A673 (cell line): ENCODE measurements around the gene RHBG. TPM values are rescaled to one million over a fixed set of nuclear protein-coding genes. Genes with fewer than 3 reads are reported as not detected.

Experiments
- BruUV-seq: library from RNA; stranded (reverse); fragments of 400-500 nt; replicated peaks from 2 replicates; lab custom pipeline; 2021; lab: Mats Ljungman, UMichigan
- CTCF ChIA-PET: fragments of 300-600 bp; sonication (Branson Sonifier 250); formaldehyde crosslinking; loops from one replicate; lab custom pipeline; 2022; ENCODE audit warnings: antibody characterized with exemption; lab: Charles Lee
- POLR2A ChIA-PET: fragments of 300-600 bp; sonication (Branson Sonifier 250); formaldehyde crosslinking; loops from one replicate; lab custom pipeline; 2022; ENCODE audit warnings: antibody characterized with exemption; ENCODE audit not compliant: low non-redundant PET; lab: Charles Lee
- DNase-seq: peaks from one replicate; pipeline ENCODE4 v3.0.0-alpha.2; 2015; ENCODE audit warnings: low spot score
- H3K27ac ChIP-seq: fragments of 200-600 bp; sonication (generic); 2 replicates; pipeline ENCODE4 v1.5.1; 2016; ENCODE audit warnings: mixed run types, low read depth, mild to moderate bottlenecking, mixed read lengths, antibody characterized with exemption, low read length; ENCODE audit not compliant: poor library complexity, severe bottlenecking
- H3K27me3 ChIP-seq: fragments of 200-600 bp; sonication (generic); replicated peaks from 2 replicates; pipeline ENCODE4 v1.6.1; 2017; ENCODE audit warnings: mixed run types, low read depth, mild to moderate bottlenecking, mixed read lengths, antibody characterized with exemption, low read length; ENCODE audit not compliant: insufficient read depth, poor library complexity
- H3K36me3 ChIP-seq: fragments of 200-600 bp; sonication (generic); 2 replicates; pipeline ENCODE4 v1.6.1; 2016; ENCODE audit warnings: mixed run types, mild to moderate bottlenecking, mixed read lengths, antibody characterized with exemption, low read length; ENCODE audit not compliant: insufficient read depth, poor library complexity, severe bottlenecking
- H3K4me1 ChIP-seq: fragments of 200-600 bp; sonication (generic); 2 replicates; pipeline ENCODE4 v1.6.1; 2017; ENCODE audit warnings: mixed run types, mild to moderate bottlenecking, mixed read lengths, antibody characterized with exemption, low read length; ENCODE audit not compliant: insufficient read depth, poor library complexity, severe bottlenecking
- H3K4me3 ChIP-seq: fragments of 200-600 bp; sonication (generic); 2 replicates; pipeline ENCODE4 v1.5.1; 2016; ENCODE audit warnings: low read depth, mixed run types, mild to moderate bottlenecking, mixed read lengths, low read length; ENCODE audit not compliant: poor library complexity, severe bottlenecking
- H3K9me3 ChIP-seq: fragments of 200-600 bp; sonication (generic); 2 replicates; pipeline ENCODE4 v1.6.1; 2016; ENCODE audit warnings: mixed run types, low read depth, mild to moderate bottlenecking, mixed read lengths, antibody characterized with exemption, low read length; ENCODE audit not compliant: poor library complexity, severe bottlenecking
- EZH2 ChIP-seq: fragments of 200-600 bp; sonication (generic); IDR thresholded peaks from 2 replicates; pipeline ENCODE4 v1.6.1; 2017; ENCODE audit warnings: borderline replicate concordance, low read depth, mild to moderate bottlenecking, mixed read lengths, antibody characterized with exemption, low read length; ENCODE audit not compliant: poor library complexity, severe bottlenecking
- intact Hi-C: fragments of 100-400 bp; cut with micrococcal nuclease; formaldehyde crosslinking; loops from one replicate; pipeline ENCODE4 v1.10.0; 2022; ENCODE audit not compliant: unreplicated experiment
- total RNA-seq: library from RNA; stranded (reverse); gene quantifications from 2 replicates; pipeline ENCODE4 v1.2.3, GENCODE V29; 2021
- TF ChIP-seq, protein P1 (sequence below): fragments of 300-800, 200-600 bp; sonication (generic); conservative IDR thresholded peaks from 2 replicates; pipeline ENCODE4 v1.5.1; 2017; ENCODE audit warnings: low read depth, mild to moderate bottlenecking, antibody characterized with exemption, low read length, moderate library complexity, mixed read lengths

RHBG gene
- total RNA-seq, 1 experiment from 2014 or later, result not detected

GRCh38 chr1:156386949-156387869, 18.2 kb downstream of the RHBG start:
- BruUV-seq, result no TSS peak
- POLR2A ChIA-PET, result no interaction called here
- H3K9me3 ChIP-seq, result no peaks in the 10 kb centered on the region

GRCh38 chr1:156387870-156388173, 18.8 kb downstream of the RHBG start:
- no peaks in the 10 kb centered on the region for H3K9me3 ChIP-seq
- TF ChIP-seq EZH2, result no peak
- TF ChIP-seq, protein P1, sequence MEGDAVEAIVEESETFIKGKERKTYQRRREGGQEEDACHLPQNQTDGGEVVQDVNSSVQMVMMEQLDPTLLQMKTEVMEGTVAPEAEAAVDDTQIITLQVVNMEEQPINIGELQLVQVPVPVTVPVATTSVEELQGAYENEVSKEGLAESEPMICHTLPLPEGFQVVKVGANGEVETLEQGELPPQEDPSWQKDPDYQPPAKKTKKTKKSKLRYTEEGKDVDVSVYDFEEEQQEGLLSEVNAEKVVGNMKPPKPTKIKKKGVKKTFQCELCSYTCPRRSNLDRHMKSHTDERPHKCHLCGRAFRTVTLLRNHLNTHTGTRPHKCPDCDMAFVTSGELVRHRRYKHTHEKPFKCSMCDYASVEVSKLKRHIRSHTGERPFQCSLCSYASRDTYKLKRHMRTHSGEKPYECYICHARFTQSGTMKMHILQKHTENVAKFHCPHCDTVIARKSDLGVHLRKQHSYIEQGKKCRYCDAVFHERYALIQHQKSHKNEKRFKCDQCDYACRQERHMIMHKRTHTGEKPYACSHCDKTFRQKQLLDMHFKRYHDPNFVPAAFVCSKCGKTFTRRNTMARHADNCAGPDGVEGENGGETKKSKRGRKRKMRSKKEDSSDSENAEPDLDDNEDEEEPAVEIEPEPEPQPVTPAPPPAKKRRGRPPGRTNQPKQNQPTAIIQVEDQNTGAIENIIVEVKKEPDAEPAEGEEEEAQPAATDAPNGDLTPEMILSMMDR, result no peak
- POLR2A ChIA-PET, result no interaction called here
- H3K27me3 ChIP-seq, result peaks cover 14% of the 10 kb centered on the region
- no peak overlapping the region for H3K27ac ChIP-seq
- no peak for DNase-seq
- intact Hi-C loops, result no loop called here
- CTCF ChIA-PET, result interaction anchor here (3.8 kb wide), 1 partner anchor 58 kb away, joined by 98 read pairs; no protein-coding TSS in a partner anchor
- no TSS peak for BruUV-seq
- no peak overlapping the region for H3K4me3 ChIP-seq
- H3K36me3 ChIP-seq, result no peaks in the 10 kb centered on the region
- H3K4me1 ChIP-seq, result no peaks in the 10 kb centered on the region

More at GRCh38 chr1:156386949-156387869, 18.2 kb downstream of the RHBG start:
- H3K27me3 ChIP-seq, result peaks cover 14% of the 10 kb centered on the region
- no peaks in the 10 kb centered on the region for H3K4me1 ChIP-seq
- H3K36me3 ChIP-seq, result no peaks in the 10 kb centered on the region
- CTCF ChIA-PET, result interaction anchor here (0.6 to 3.8 kb wide), 3 partner anchors 59 to 83 kb away, joined by 3 to 98 read pairs (median 5); no protein-coding TSS in a partner anchor
- TF ChIP-seq, protein P1, result no peak
- TF ChIP-seq EZH2, result no peak
- H3K4me3 ChIP-seq, result no peak overlapping the region
- no peak overlapping the region for H3K27ac ChIP-seq
- intact Hi-C loops, result no loop called here
- no peak for DNase-seq

GRCh38 chr1:156388174-156389137, 19.4 kb downstream of the RHBG start:
- TF ChIP-seq EZH2, result no peak
- TF ChIP-seq, protein P1, result no peak
- no peak overlapping the region for H3K4me3 ChIP-seq
- no peaks in the 10 kb centered on the region for H3K36me3 ChIP-seq
- H3K27me3 ChIP-seq, result peaks cover 14% of the 10 kb centered on the region
- POLR2A ChIA-PET, result no interaction called here
- CTCF ChIA-PET, result no interaction called here
- H3K27ac ChIP-seq, result no peak overlapping the region
- no peaks in the 10 kb centered on the region for H3K4me1 ChIP-seq
- BruUV-seq, result no TSS peak
- no peak for DNase-seq
- intact Hi-C loops, result no loop called here
- no peaks in the 10 kb centered on the region for H3K9me3 ChIP-seq
